GM12878 (cell line): ENCODE results near the gene SPC24. TPM values are rescaled to one million over a fixed set of nuclear protein-coding genes. Genes with fewer than 3 reads are reported as not detected.

ENCODE experiments used
- ATAC-seq: fragments of 200-7000 bp; cut with Tn5 transposase; 3 replicates; pipeline ENCODE4 v1.9.1; 2020; ENCODE audit warnings: mild to moderate bottlenecking, moderate library complexity
- BruUV-seq: library from RNA; stranded (reverse); fragments of 400-500 nt; replicated peaks from 2 replicates; lab custom pipeline; 2021; lab: Mats Ljungman, UMichigan
- CTCF ChIA-PET: fragments of 300-600 bp; sonication (Branson Sonifier 250); formaldehyde crosslinking; extraction: SDS; loops from one replicate; lab custom pipeline; 2021; ENCODE audit warnings: inconsistent platforms; lab: Yijun Ruan, JAX
- POLR2A ChIA-PET: fragments of 350-600 bp; formaldehyde crosslinking; extraction: SDS; loops from one replicate; lab custom pipeline; 2021; ENCODE audit warnings: inconsistent platforms; lab: Charles Lee
- RAD21 ChIA-PET: fragments of 300-600 bp; sonication (Branson Sonifier 250); formaldehyde crosslinking; loops from one replicate; lab custom pipeline; 2023; ENCODE audit warnings: antibody characterized with exemption; ENCODE audit not compliant: unreplicated experiment; lab: Charles Lee
- SMC1A ChIA-PET: fragments of 300-600 bp; sonication (Branson Sonifier 250); formaldehyde crosslinking; loops from one replicate; lab custom pipeline; 2023; ENCODE audit not compliant: unreplicated experiment, uncharacterized antibody; lab: Charles Lee
- DNase-seq: peaks from one replicate; pipeline ENCODE4 v3.0.0-alpha.2; 2011; ENCODE audit warnings: low read depth, low spot score
- FAIRE-seq: peaks from 3 replicates; lab custom pipeline; 2011; peaks lifted over from hg19 to GRCh38; lab: Jason Lieb, UNC
- H2AFZ ChIP-seq: 2 replicates; pipeline ENCODE4 v1.6.0; 2011; ENCODE audit warnings: low read depth, low read length, control low read depth; ENCODE audit not compliant: control insufficient read depth
- H3K27ac ChIP-seq: 2 replicates; pipeline ENCODE4 v1.5.1; 2011; ENCODE audit warnings: control low read depth; ENCODE audit not compliant: control insufficient read depth, insufficient read depth
- H3K27me3 ChIP-seq, 2 experiments: replicated peaks in 1 of 2; 2 replicates each; pipeline versions ENCODE4 v1.6.0 to v1.6.1; 2011; ENCODE audit warnings: low read length in 1 of 2; ENCODE audit not compliant: control insufficient read depth in 2 of 2, insufficient read depth in 2 of 2
- H3K36me3 ChIP-seq, 2 experiments: 2 replicates each; pipeline ENCODE4 v1.5.1; 2011; ENCODE audit warnings: low read length in 1 of 2; ENCODE audit not compliant: control insufficient read depth in 2 of 2, insufficient read depth in 2 of 2
- H3K4me1 ChIP-seq: 2 replicates; pipeline ENCODE4 v1.6.1; 2011; ENCODE audit warnings: mild to moderate bottlenecking, low read length, moderate library complexity, mixed read lengths; ENCODE audit not compliant: control insufficient read depth, insufficient read depth
- H3K4me2 ChIP-seq: 2 replicates; pipeline ENCODE4 v1.6.0; 2011; ENCODE audit warnings: control low read depth; ENCODE audit not compliant: control insufficient read depth, insufficient read depth
- H3K4me3 ChIP-seq: fragments of 200-600 bp; sonication (generic); 2 replicates; pipeline ENCODE4 v1.5.1; 2016
- H3K79me2 ChIP-seq: 2 replicates; pipeline ENCODE4 v1.6.0; 2011; ENCODE audit warnings: low read length; ENCODE audit not compliant: control insufficient read depth, insufficient read depth
- H3K9ac ChIP-seq: 2 replicates; pipeline ENCODE4 v1.8.0; 2011; ENCODE audit warnings: low read length, control low read depth, mixed read lengths; ENCODE audit not compliant: control insufficient read depth, insufficient read depth
- H3K9me3 ChIP-seq: replicated peaks from 3 replicates; pipeline ENCODE4 v1.5.1; 2011; ENCODE audit warnings: mild to moderate bottlenecking, low read length; ENCODE audit not compliant: control insufficient read depth, insufficient read depth
- H4K20me1 ChIP-seq: 2 replicates; pipeline ENCODE4 v1.6.0; 2011; ENCODE audit not compliant: control insufficient read depth, insufficient read depth
- CHD1 ChIP-seq: IDR thresholded peaks from 2 replicates; pipeline ENCODE4 v1.6.1; 2012; ENCODE audit warnings: low read depth, low read length, improper control_type of control experiment
- EED ChIP-seq: sonication (generic); IDR thresholded peaks from 2 replicates; pipeline ENCODE4 v1.6.1; 2016; ENCODE audit warnings: antibody characterized with exemption, low read depth
- JUND ChIP-seq: IDR thresholded peaks from 2 replicates; pipeline ENCODE4 v1.6.1; 2012; ENCODE audit warnings: low read depth, mild to moderate bottlenecking, low read length, improper control_type of control experiment, moderate library complexity
- KLF5 ChIP-seq: fragments of 450-650 bp; IDR thresholded peaks from 2 replicates; pipeline ENCODE4 v1.6.1; 2014; ENCODE audit warnings: mild to moderate bottlenecking; ENCODE audit not compliant: partially characterized antibody
- MEF2B ChIP-seq: fragments of 450-650 bp; IDR thresholded peaks from 2 replicates; pipeline ENCODE4 v1.6.1; 2018; ENCODE audit warnings: mild to moderate bottlenecking, moderate library complexity; ENCODE audit not compliant: partially characterized antibody, poor library complexity, severe bottlenecking
- NFIC ChIP-seq: IDR thresholded peaks from 2 replicates; pipeline ENCODE4 v1.6.1; 2012; ENCODE audit warnings: low read depth, mild to moderate bottlenecking, inconsistent platforms, low read length, moderate library complexity
- NR2C1 ChIP-seq: fragments of 450-650 bp; IDR thresholded peaks from 2 replicates; pipeline ENCODE4 v1.6.1; 2017; ENCODE audit warnings: antibody characterized with exemption, mild to moderate bottlenecking, moderate library complexity
- NR2F1 ChIP-seq: fragments of 450-650 bp; conservative IDR thresholded peaks from 2 replicates; pipeline ENCODE4 v1.6.1; 2017; ENCODE audit warnings: mild to moderate bottlenecking
- ZNF274 ChIP-seq: IDR thresholded peaks from one replicate; pipeline ENCODE4 v1.8.0; 2011; ENCODE audit not compliant: insufficient read length, insufficient read depth
- WGBS: methylation state at CpG from one replicate; pipeline ENCODE4 v1.1.6; 2016; ENCODE audit warnings: low lambda C conversion rate; ENCODE audit not compliant: insufficient replicate concordance, insufficient coverage; ENCODE audit errors: missing lambda C conversion rate; 5-methylcytosine and 5-hydroxymethylcytosine counted together
- in situ Hi-C: fragments of 300-500 bp; cut with MboI; formaldehyde crosslinking; loops from 9 replicates; pipeline ENCODE4 v1.14.3; 2018; ENCODE audit warnings: mixed read lengths
- intact Hi-C: fragments of 100-400 bp; cut with micrococcal nuclease; formaldehyde crosslinking; loops from one replicate; pipeline ENCODE4 v1.14.2; 2022; ENCODE audit not compliant: unreplicated experiment
- polyA plus RNA-seq, 11 experiments: library from polyadenylated mRNA; depleted of rRNA in 4 of 11; unstranded in 6 of 11; stranded (reverse) in 5 of 11; fragments of >200 nt; fragmentation: Nextera tagmentation in 4 of 11; fragmentation: Illumina TruSeq in 1 of 11; extraction: Ambion mirVana in 4 of 11; extraction: Trizol in 1 of 11; gene quantifications; 1 replicate in 1 of 11; 2 replicates in 10 of 11; pipeline versions ENCODE4 v1.2.1 to v1.2.3, GENCODE V29; 2011 to 2016; ENCODE audit warnings: inconsistent platforms in 2 of 11, missing spikeins in 2 of 11, low read depth in 1 of 11
- total RNA-seq, 4 experiments: library from RNA; depleted of rRNA in 3 of 4; stranded (reverse); fragments of >200 nt in 3 of 4; fragmentation: Illumina TruSeq in 1 of 4; extraction: Trizol in 1 of 4; gene quantifications; 2 replicates each; pipeline versions ENCODE4 v1.2.1 to v1.2.3, GENCODE V29; 2013 to 2021
- TF ChIP-seq, protein P1 (sequence below): fragments of 450-650 bp; IDR thresholded peaks from 2 replicates; pipeline ENCODE4 v1.6.1; 2014; ENCODE audit warnings: mild to moderate bottlenecking
- TF ChIP-seq, protein P2 (sequence below): IDR thresholded peaks from 2 replicates; pipeline ENCODE4 v1.6.1; 2011; ENCODE audit warnings: low read depth, mild to moderate bottlenecking, low read length, moderate library complexity, borderline replicate concordance; ENCODE audit errors: extremely low read depth
- TF ChIP-seq, protein P3 (sequence below): IDR thresholded peaks from 2 replicates; pipeline ENCODE4 v1.6.1; 2011; ENCODE audit warnings: borderline replicate concordance, low read depth, mild to moderate bottlenecking, moderate library complexity, mixed read lengths, low read length; ENCODE audit not compliant: insufficient read depth; ENCODE audit errors: extremely low read length

The SPC24 gene
- total and polyA plus RNA-seq, 10 of the 15 experiments (the other 5 are each of a cell fraction or from before 2014, with no cell fraction given): 9.4 to 72.6 (median 40.7) TPM

DNA sequence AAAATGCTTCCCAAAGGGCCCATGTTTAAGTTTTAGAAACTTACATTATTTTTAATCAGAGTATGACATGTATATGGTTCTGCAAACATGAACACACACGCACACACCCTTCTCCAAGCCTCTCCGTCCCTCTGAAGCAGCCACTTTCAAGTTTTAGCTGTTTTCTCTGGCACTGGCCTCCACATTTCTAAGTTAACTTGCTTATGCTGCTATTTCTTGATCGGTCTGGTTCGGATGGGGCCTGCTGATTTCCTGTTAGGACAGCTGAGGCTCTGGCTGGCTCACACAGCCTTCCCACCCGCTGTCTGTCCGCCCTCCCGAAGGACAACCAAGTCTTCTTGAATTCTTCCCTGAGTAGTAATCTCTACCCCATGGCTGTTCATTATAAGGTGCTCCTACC is 4.4 kb downstream of the SPC24 start (continued):
- no peak for TF ChIP-seq NR2F1
- TF ChIP-seq, protein P1, sequence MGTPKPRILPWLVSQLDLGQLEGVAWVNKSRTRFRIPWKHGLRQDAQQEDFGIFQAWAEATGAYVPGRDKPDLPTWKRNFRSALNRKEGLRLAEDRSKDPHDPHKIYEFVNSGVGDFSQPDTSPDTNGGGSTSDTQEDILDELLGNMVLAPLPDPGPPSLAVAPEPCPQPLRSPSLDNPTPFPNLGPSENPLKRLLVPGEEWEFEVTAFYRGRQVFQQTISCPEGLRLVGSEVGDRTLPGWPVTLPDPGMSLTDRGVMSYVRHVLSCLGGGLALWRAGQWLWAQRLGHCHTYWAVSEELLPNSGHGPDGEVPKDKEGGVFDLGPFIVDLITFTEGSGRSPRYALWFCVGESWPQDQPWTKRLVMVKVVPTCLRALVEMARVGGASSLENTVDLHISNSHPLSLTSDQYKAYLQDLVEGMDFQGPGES: no peak
- TF ChIP-seq, all 136 proteins: peak for 0

DNA sequence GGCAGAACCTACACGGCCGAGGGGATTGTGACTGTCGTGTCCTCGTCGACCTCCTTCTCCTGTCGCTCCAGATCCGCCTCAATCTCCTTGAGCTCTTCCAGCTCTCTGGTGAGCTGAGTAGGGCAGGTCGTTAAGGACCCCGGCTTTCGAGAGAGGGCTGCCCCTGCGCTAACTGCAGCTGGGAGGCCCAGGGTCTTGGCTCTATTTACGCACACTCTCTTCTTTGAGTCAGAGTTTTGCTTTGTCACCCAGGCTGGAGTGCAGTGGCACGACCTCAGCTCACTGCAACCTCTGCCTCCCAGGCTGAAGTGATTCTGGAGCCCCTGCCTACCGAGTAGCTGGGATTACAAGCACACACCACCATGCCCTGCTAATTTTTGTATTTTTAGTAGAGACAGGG is 7.6 kb downstream of the SPC24 start:
- Histone ChIP-seq H3K9ac (no peak overlapping the region), H3K4me1 (peaks cover 5% of the 10 kb centered on the region), H3K36me3 (peaks cover 3% of the 10 kb centered on the region in 2 experiments; a peak in 3 of 4 replicates), H3K27me3 (no peaks in the 10 kb centered on the region), H4K20me1 (no peaks in the 10 kb centered on the region), H3K4me3 (no peak overlapping the region), H3K79me2 (peaks cover 8% of the 10 kb centered on the region), H3K9me3 (no peaks in the 10 kb centered on the region), H2AFZ (no peak overlapping the region), H3K27ac (no peak overlapping the region), H3K4me2 (no peak overlapping the region)
- CTCF ChIA-PET: interaction anchor here (1.0 kb wide), 1 partner anchor 13 kb away, joined by 3 read pairs; no protein-coding TSS in a partner anchor
- TF ChIP-seq KLF5 (no peak), JUND (no peak), EED (no peak), NFIC (no peak), ZNF274 (no peak), MEF2B (no peak), CHD1 (no peak), NR2C1 (no peak)
- TF ChIP-seq, protein P2, sequence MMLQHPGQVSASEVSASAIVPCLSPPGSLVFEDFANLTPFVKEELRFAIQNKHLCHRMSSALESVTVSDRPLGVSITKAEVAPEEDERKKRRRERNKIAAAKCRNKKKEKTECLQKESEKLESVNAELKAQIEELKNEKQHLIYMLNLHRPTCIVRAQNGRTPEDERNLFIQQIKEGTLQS: no peak
- TF ChIP-seq, protein P3, sequence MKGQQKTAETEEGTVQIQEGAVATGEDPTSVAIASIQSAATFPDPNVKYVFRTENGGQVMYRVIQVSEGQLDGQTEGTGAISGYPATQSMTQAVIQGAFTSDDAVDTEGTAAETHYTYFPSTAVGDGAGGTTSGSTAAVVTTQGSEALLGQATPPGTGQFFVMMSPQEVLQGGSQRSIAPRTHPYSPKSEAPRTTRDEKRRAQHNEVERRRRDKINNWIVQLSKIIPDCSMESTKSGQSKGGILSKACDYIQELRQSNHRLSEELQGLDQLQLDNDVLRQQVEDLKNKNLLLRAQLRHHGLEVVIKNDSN: no peak
- RAD21 ChIA-PET: no interaction called here
- POLR2A ChIA-PET: no interaction called here
- in situ Hi-C loops (no loop called here), intact Hi-C loops (no loop called here)
- WGBS: 97% methylated on average over 14 of the region's 14 CpGs
- SMC1A ChIA-PET: no interaction called here
- no peak for ATAC-seq
- DNase-seq: no peak
- no peak for FAIRE-seq
- BruUV-seq: no TSS peak
